HEK293 (cell line): Measurements from ENCODE around the gene ATP6V1D.

Experiments
- CTCF ChIA-PET: fragments of 350-600 bp; formaldehyde crosslinking; extraction: SDS; loops from one replicate; lab custom pipeline; 2021; ENCODE audit warnings: antibody characterized with exemption; lab: Yijun Ruan, JAX
- POLR2A ChIA-PET: fragments of 300-600 bp; formaldehyde crosslinking; extraction: SDS; loops from one replicate; lab custom pipeline; 2020; ENCODE audit warnings: antibody characterized with exemption, inconsistent platforms; lab: Yijun Ruan, JAX
- H3K27ac ChIP-seq: fragments of 200-500 bp; sonication (Bioruptor generic); 2 replicates; pipeline ENCODE4 v1.5.1; 2014; ENCODE audit warnings: low read depth, low read length, control low read depth, inconsistent platforms; ENCODE audit errors: extremely low read depth
- H3K36me3 ChIP-seq, 2 experiments: fragments of 200-500 bp in 1 of 2; sonication (Bioruptor generic) in 1 of 2; 1 replicate in 1 of 2; 2 replicates in 1 of 2; pipeline ENCODE4 v1.5.1; 2014 to 2017; ENCODE audit warnings: inconsistent platforms in 2 of 2, low read length in 2 of 2; ENCODE audit not compliant: control insufficient read depth in 2 of 2, insufficient read depth in 1 of 2
- H3K4me1 ChIP-seq: fragments of 200-500 bp; sonication (Bioruptor generic); 2 replicates; pipeline ENCODE4 v1.5.1; 2014; ENCODE audit warnings: mild to moderate bottlenecking, low read length, inconsistent platforms; ENCODE audit not compliant: control insufficient read depth, insufficient read depth
- H3K4me3 ChIP-seq: 2 replicates; pipeline ENCODE4 v1.5.1; 2011; ENCODE audit warnings: low read depth, mild to moderate bottlenecking, control low read depth, low read length, moderate library complexity
- H3K9me3 ChIP-seq: fragments of 200-500 bp; sonication (Bioruptor generic); 2 replicates; pipeline ENCODE4 v1.5.1; 2014; ENCODE audit warnings: low read depth, low read length, inconsistent platforms; ENCODE audit not compliant: control insufficient read depth, insufficient read depth
- GLIS1 ChIP-seq: fragments of 450-650 bp; formaldehyde crosslinking; IDR thresholded peaks from 2 replicates; pipeline ENCODE4 v1.5.1; 2016; ENCODE audit warnings: missing biosample characterization, missing genetic modification characterization
- GLIS2 ChIP-seq: fragments of 450-650 bp; formaldehyde crosslinking; IDR thresholded peaks from 2 replicates; pipeline ENCODE4 v1.5.1; 2016; ENCODE audit warnings: missing biosample characterization, missing genetic modification characterization
- KLF1 ChIP-seq: fragments of 450-650 bp; formaldehyde crosslinking; IDR thresholded peaks from 2 replicates; pipeline ENCODE4 v1.5.1; 2016; ENCODE audit warnings: missing biosample characterization, missing genetic modification characterization
- MEIS1 ChIP-seq: sonication (generic); formaldehyde crosslinking; IDR thresholded peaks from 2 replicates; pipeline ENCODE4 v1.8.1; 2022; ENCODE audit warnings: missing genetic modification reagents, mild to moderate bottlenecking, borderline replicate concordance
- MYNN ChIP-seq: fragments of 450-650 bp; formaldehyde crosslinking; IDR thresholded peaks from 2 replicates; pipeline ENCODE4 v1.5.1; 2016; ENCODE audit warnings: missing biosample characterization, missing genetic modification characterization, borderline replicate concordance
- PRDM1 ChIP-seq: fragments of 450-650 bp; formaldehyde crosslinking; IDR thresholded peaks from 2 replicates; pipeline ENCODE4; 2016; ENCODE audit warnings: missing biosample characterization, missing genetic modification characterization
- TCF7L2 ChIP-seq: IDR thresholded peaks from 2 replicates; pipeline ENCODE4 v1.6.1; 2011; ENCODE audit warnings: low read depth, mild to moderate bottlenecking, inconsistent platforms, low read length, moderate library complexity, borderline replicate concordance
- ZBTB20 ChIP-seq: fragments of 450-650 bp; formaldehyde crosslinking; IDR thresholded peaks from 2 replicates; pipeline ENCODE4 v1.5.1; 2016; ENCODE audit warnings: missing biosample characterization, missing genetic modification characterization
- ZBTB7A ChIP-seq: fragments of 450-650 bp; formaldehyde crosslinking; IDR thresholded peaks from 2 replicates; pipeline ENCODE4 v1.5.1; 2016; ENCODE audit warnings: low read depth, missing biosample characterization, missing genetic modification characterization
- ZBTB8A ChIP-seq: fragments of 450-650 bp; formaldehyde crosslinking; IDR thresholded peaks from 2 replicates; pipeline ENCODE4 v1.5.1; 2016; ENCODE audit warnings: missing biosample characterization, missing genetic modification characterization
- ZNF121 ChIP-seq: fragments of 450-650 bp; formaldehyde crosslinking; IDR thresholded peaks from 2 replicates; pipeline ENCODE4 v1.5.1; 2016; ENCODE audit warnings: missing biosample characterization, missing genetic modification characterization
- ZNF184 ChIP-seq: fragments of 450-650 bp; IDR thresholded peaks from 2 replicates; pipeline ENCODE4 v1.5.1; 2018; ENCODE audit warnings: missing biosample characterization, mild to moderate bottlenecking, missing genetic modification characterization
- ZNF19 ChIP-seq: fragments of 450-650 bp; formaldehyde crosslinking; IDR thresholded peaks from 2 replicates; pipeline ENCODE4; 2016; ENCODE audit warnings: missing biosample characterization, missing genetic modification characterization, low read depth
- ZNF23 ChIP-seq: fragments of 450-650 bp; formaldehyde crosslinking; IDR thresholded peaks from 2 replicates; pipeline ENCODE4 v1.5.1; 2016; ENCODE audit warnings: missing biosample characterization, missing genetic modification characterization, borderline replicate concordance
- ZNF335 ChIP-seq: fragments of 450-650 bp; formaldehyde crosslinking; conservative IDR thresholded peaks from 2 replicates; pipeline ENCODE4 v1.5.1; 2016; ENCODE audit warnings: missing biosample characterization, missing genetic modification characterization
- ZNF544 ChIP-seq: fragments of 450-650 bp; formaldehyde crosslinking; IDR thresholded peaks from 2 replicates; pipeline ENCODE4 v1.5.0; 2017; ENCODE audit warnings: missing biosample characterization, missing genetic modification characterization
- ZNF610 ChIP-seq: fragments of 450-650 bp; formaldehyde crosslinking; IDR thresholded peaks from 2 replicates; pipeline ENCODE4 v1.5.1; 2016; ENCODE audit warnings: missing biosample characterization, missing genetic modification characterization, borderline replicate concordance
- ZNF629 ChIP-seq: fragments of 450-650 bp; formaldehyde crosslinking; IDR thresholded peaks from 2 replicates; pipeline ENCODE4 v1.5.1; 2017; ENCODE audit warnings: missing biosample characterization, missing genetic modification characterization
- ZNF677 ChIP-seq: fragments of 450-650 bp; IDR thresholded peaks from 2 replicates; pipeline ENCODE4 v1.5.0; 2018; ENCODE audit warnings: missing biosample characterization, mild to moderate bottlenecking, missing genetic modification characterization, moderate library complexity
- ZSCAN30 ChIP-seq: fragments of 450-650 bp; IDR thresholded peaks from 2 replicates; pipeline ENCODE4 v1.5.1; 2018; ENCODE audit warnings: missing biosample characterization, mild to moderate bottlenecking, missing genetic modification characterization, moderate library complexity
- ZXDB ChIP-seq: fragments of 450-650 bp; formaldehyde crosslinking; IDR thresholded peaks from 2 replicates; pipeline ENCODE4 v1.5.1; 2016; ENCODE audit warnings: missing biosample characterization, missing genetic modification characterization
- TF ChIP-seq, protein P1 (sequence below): fragments of 450-650 bp; formaldehyde crosslinking; IDR thresholded peaks from 2 replicates; pipeline ENCODE4 v1.5.1; 2016; ENCODE audit warnings: missing biosample characterization, missing genetic modification characterization
- TF ChIP-seq, protein P2 (sequence below): fragments of 450-650 bp; formaldehyde crosslinking; IDR thresholded peaks from 2 replicates; pipeline ENCODE4 v1.5.1; 2017; ENCODE audit warnings: missing biosample characterization, missing genetic modification characterization
- TF ChIP-seq, protein P3 (sequence below): fragments of 450-650 bp; formaldehyde crosslinking; IDR thresholded peaks from 2 replicates; pipeline ENCODE4 v1.5.1; 2016; ENCODE audit warnings: missing biosample characterization, missing genetic modification characterization
- TF ChIP-seq, protein P4 (sequence below): fragments of 450-650 bp; formaldehyde crosslinking; IDR thresholded peaks from 2 replicates; pipeline ENCODE4 v1.5.1; 2017; ENCODE audit warnings: missing biosample characterization, missing genetic modification characterization
- TF ChIP-seq, protein P5 (sequence below): fragments of 450-650 bp; formaldehyde crosslinking; IDR thresholded peaks from 2 replicates; pipeline ENCODE4 v1.5.1; 2016; ENCODE audit warnings: missing biosample characterization, missing genetic modification characterization
- TF ChIP-seq, protein P6 (sequence below): fragments of 450-650 bp; formaldehyde crosslinking; IDR thresholded peaks from 2 replicates; pipeline ENCODE4 v1.5.1; 2016; ENCODE audit warnings: missing biosample characterization, missing genetic modification characterization

ATP6V1D gene

DNA sequence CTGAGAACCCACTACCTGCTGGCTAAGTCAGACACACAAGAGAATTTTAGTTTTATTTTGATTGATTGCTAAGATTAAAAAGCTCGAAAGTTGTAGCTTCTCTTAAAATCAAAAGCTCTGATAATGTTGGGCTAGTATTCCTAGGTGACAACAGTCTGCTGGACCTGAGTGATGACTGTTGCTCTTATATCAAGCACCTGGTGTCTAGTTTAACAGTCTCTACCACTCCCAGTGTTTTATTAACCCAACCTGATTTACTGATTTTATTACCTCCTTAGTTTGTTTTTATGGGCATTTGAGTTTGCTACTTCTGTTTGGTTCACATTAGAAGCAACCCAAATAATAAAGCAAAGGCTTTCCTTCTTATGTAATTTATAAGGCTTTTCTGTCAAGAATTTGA, 41.8 kb downstream of the ATP6V1D start:
- TF ChIP-seq, protein P1, sequence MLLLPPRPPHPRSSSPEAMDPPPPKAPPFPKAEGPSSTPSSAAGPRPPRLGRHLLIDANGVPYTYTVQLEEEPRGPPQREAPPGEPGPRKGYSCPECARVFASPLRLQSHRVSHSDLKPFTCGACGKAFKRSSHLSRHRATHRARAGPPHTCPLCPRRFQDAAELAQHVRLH: no peak
- TF ChIP-seq, protein P2, sequence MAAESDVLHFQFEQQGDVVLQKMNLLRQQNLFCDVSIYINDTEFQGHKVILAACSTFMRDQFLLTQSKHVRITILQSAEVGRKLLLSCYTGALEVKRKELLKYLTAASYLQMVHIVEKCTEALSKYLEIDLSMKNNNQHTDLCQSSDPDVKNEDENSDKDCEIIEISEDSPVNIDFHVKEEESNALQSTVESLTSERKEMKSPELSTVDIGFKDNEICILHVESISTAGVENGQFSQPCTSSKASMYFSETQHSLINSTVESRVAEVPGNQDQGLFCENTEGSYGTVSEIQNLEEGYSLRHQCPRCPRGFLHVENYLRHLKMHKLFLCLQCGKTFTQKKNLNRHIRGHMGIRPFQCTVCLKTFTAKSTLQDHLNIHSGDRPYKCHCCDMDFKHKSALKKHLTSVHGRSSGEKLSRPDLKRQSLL (tag by site-specific recombination): no peak
- TF ChIP-seq ZNF610 (tag by site-specific recombination): no peak
- no peak for TF ChIP-seq ZSCAN30 (tag by site-specific recombination)
- TF ChIP-seq PRDM1 (tag by site-specific recombination): no peak
- no peak for TF ChIP-seq ZXDB
- TF ChIP-seq TCF7L2: no peak
- TF ChIP-seq ZNF629 (tag by site-specific recombination): no peak
- TF ChIP-seq GLIS2 (tag by site-specific recombination): no peak
- TF ChIP-seq, protein P3, sequence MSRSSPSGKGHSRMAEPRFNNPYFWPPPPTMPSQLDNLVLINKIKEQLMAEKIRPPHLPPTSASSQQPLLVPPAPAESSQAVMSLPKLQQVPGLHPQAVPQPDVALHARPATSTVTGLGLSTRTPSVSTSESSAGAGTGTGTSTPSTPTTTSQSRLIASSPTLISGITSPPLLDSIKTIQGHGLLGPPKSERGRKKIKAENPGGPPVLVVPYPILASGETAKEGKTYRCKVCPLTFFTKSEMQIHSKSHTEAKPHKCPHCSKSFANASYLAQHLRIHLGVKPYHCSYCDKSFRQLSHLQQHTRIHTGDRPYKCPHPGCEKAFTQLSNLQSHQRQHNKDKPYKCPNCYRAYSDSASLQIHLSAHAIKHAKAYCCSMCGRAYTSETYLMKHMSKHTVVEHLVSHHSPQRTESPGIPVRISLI (tag by site-specific recombination): no peak
- no peak for TF ChIP-seq ZNF335 (tag by site-specific recombination)
- no peak for TF ChIP-seq ZBTB8A (tag by site-specific recombination)
- no peak for TF ChIP-seq ZNF121 (tag by site-specific recombination)
- Histone ChIP-seq H3K9me3 (no peaks in the 10 kb centered on the region), H3K27ac (no peak overlapping the region), H3K36me3 (peaks cover 18 to 24% of the 10 kb centered on the region in 2 experiments), H3K4me3 (no peak overlapping the region), H3K4me1 (no peaks in the 10 kb centered on the region)
- CTCF ChIA-PET: interaction anchor here (1.5 kb wide), 1 partner anchor 42 kb away, joined by 6 read pairs; the partner anchor contains the start of genes ATP6V1D and EIF2S1
- POLR2A ChIA-PET: no interaction called here

DNA sequence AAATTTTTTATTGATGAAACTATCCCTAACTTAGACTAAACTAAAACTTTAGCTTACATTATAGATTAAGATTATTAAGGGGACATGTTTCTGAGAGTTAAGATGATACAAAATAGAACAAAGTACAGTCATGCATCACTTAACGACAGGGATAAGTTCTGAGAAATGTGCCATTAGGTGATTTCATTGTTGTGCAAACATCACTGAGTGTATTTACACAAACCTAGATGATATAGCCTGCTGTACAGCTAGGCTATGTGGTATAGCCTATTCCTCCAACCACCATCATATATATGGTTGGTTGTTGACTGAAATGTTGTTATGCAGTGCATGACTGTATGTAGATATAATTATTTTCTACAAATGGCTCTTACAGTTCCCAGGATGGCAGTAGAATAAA, 46.5 kb downstream of the ATP6V1D start:
- POLR2A ChIA-PET: no interaction called here
- H3K36me3 ChIP-seq: peaks cover 13 to 19% of the 10 kb centered on the region in 2 experiments
- CTCF ChIA-PET: interaction anchor here (0.6 kb wide), 1 partner anchor 850 kb away, joined by 3 read pairs; no protein-coding TSS in a partner anchor
- no peak for TF ChIP-seq ZNF544 (tag by site-specific recombination)
- no peak for TF ChIP-seq ZBTB20
- TF ChIP-seq KLF1: no peak
- no peak for TF ChIP-seq ZNF677
- no peak for TF ChIP-seq ZBTB7A (tag by site-specific recombination)
- TF ChIP-seq ZNF23 (tag by site-specific recombination): no peak
- TF ChIP-seq, protein P4, sequence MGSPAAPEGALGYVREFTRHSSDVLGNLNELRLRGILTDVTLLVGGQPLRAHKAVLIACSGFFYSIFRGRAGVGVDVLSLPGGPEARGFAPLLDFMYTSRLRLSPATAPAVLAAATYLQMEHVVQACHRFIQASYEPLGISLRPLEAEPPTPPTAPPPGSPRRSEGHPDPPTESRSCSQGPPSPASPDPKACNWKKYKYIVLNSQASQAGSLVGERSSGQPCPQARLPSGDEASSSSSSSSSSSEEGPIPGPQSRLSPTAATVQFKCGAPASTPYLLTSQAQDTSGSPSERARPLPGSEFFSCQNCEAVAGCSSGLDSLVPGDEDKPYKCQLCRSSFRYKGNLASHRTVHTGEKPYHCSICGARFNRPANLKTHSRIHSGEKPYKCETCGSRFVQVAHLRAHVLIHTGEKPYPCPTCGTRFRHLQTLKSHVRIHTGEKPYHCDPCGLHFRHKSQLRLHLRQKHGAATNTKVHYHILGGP (tag by site-specific recombination): no peak
- TF ChIP-seq ZNF19: no peak
- TF ChIP-seq ZNF184 (tag by site-specific recombination): no peak
- TF ChIP-seq, protein P5, sequence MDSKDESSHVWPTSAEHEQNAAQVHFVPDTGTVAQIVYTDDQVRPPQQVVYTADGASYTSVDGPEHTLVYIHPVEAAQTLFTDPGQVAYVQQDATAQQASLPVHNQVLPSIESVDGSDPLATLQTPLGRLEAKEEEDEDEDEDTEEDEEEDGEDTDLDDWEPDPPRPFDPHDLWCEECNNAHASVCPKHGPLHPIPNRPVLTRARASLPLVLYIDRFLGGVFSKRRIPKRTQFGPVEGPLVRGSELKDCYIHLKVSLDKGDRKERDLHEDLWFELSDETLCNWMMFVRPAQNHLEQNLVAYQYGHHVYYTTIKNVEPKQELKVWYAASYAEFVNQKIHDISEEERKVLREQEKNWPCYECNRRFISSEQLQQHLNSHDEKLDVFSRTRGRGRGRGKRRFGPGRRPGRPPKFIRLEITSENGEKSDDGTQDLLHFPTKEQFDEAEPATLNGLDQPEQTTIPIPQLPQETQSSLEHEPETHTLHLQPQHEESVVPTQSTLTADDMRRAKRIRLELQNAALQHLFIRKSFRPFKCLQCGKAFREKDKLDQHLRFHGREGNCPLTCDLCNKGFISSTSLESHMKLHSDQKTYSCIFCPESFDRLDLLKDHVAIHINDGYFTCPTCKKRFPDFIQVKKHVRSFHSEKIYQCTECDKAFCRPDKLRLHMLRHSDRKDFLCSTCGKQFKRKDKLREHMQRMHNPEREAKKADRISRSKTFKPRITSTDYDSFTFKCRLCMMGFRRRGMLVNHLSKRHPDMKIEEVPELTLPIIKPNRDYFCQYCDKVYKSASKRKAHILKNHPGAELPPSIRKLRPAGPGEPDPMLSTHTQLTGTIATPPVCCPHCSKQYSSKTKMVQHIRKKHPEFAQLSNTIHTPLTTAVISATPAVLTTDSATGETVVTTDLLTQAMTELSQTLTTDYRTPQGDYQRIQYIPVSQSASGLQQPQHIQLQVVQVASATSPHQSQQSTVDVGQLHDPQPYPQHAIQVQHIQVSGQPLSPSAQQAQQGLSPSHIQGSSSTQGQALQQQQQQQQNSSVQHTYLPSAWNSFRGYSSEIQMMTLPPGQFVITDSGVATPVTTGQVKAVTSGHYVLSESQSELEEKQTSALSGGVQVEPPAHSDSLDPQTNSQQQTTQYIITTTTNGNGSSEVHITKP: no peak
- TF ChIP-seq MEIS1: no peak
- TF ChIP-seq MYNN (tag by site-specific recombination): no peak
- TF ChIP-seq, protein P6, sequence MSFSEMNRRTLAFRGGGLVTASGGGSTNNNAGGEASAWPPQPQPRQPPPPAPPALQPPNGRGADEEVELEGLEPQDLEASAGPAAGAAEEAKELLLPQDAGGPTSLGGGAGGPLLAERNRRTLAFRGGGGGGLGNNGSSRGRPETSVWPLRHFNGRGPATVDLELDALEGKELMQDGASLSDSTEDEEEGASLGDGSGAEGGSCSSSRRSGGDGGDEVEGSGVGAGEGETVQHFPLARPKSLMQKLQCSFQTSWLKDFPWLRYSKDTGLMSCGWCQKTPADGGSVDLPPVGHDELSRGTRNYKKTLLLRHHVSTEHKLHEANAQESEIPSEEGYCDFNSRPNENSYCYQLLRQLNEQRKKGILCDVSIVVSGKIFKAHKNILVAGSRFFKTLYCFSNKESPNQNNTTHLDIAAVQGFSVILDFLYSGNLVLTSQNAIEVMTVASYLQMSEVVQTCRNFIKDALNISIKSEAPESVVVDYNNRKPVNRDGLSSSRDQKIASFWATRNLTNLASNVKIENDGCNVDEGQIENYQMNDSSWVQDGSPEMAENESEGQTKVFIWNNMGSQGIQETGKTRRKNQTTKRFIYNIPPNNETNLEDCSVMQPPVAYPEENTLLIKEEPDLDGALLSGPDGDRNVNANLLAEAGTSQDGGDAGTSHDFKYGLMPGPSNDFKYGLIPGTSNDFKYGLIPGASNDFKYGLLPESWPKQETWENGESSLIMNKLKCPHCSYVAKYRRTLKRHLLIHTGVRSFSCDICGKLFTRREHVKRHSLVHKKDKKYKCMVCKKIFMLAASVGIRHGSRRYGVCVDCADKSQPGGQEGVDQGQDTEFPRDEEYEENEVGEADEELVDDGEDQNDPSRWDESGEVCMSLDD (tag by site-specific recombination): no peak
- TF ChIP-seq GLIS1 (tag by site-specific recombination): no peak

More for the DNA sequence above, 46.5 kb downstream of the ATP6V1D start:
- Histone ChIP-seq H3K27ac (no peak overlapping the region), H3K9me3 (no peaks in the 10 kb centered on the region), H3K4me3 (no peak overlapping the region), H3K4me1 (no peaks in the 10 kb centered on the region)
